GM12874 (cell line): ENCODE results near the gene PARP14.

Source experiments
- CTCF ChIP-seq: IDR thresholded peaks from 2 replicates; pipeline ENCODE4 v1.5.1; 2011; ENCODE audit warnings: low read depth, mild to moderate bottlenecking, control low read depth, low read length, moderate library complexity; ENCODE audit not compliant: insufficient read depth

Gene PARP14

GRCh38 chr3:122776675-122777468 lies 96.2 kb downstream of the PARP14 start:
- no peak for TF ChIP-seq CTCF

DNA sequence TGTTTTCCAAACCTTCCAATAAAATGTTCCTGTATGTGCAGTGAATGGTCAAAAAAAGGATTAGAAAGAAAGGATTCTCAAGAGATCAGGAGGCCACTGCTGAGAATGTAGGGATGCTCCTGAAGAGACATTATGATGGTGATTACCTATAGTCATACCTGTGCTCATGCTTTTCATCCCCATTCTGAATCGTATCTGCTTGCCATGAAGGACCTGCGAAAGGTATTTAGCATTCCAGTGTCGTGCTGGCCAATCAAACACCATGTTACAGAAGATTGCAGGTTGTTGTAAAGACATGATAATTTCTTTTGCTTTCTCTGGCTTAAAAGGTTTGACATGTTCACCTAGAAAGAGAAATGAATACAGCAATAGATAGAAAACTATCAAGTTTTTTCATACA lies 96.9 kb downstream of the PARP14 start:
- TF ChIP-seq CTCF, result no peak
